ENCODE measurements around the gene TNFRSF25. TPM values are rescaled to one million over a fixed set of nuclear protein-coding genes. Genes with fewer than 3 reads are reported as not detected.

Gene TNFRSF25
- polyA plus RNA-seq, 2 of the 4 experiments (the other 2 are of a cell fraction): 0.65 to 3.4 TPM

DNA sequence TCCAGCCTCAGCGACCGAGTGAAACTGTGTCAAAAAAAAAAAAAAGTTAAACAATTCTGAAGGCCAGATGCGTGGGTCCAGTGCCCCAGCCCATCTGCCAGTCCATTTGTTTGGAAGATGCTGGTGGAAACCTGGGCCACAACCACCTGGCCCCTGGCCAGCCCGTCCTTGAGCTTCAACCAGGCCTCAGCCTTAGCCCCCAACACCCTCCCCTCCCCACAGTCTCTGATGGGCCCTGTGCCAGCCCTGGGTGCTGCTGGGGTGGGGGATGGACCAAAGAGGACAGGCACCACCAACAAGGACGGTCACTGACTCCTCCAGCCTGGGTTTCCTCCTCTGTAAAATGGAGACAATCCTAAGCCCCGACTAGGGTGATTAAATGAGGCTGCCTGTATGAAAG is 45.1 kb upstream of the TNFRSF25 start:
- Histone ChIP-seq H3K4me1 (no peaks in the 10 kb centered on the region), H3K4me2 (no peak overlapping the region), H3K9me3 (no peaks in the 10 kb centered on the region), H3K4me3 (no peak overlapping the region), H3K27ac (no peak overlapping the region)
- FAIRE-seq (no peak), DNase-seq (ENCODE audit: low read depth in 1 of 2, low spot score in 1 of 2) (no peak), ATAC-seq (no peak)
- CTCF ChIA-PET: interaction anchor here (2.6 kb wide), 1 partner anchor 22 kb away, joined by 12 read pairs; no protein-coding TSS in a partner anchor
- 77% methylated on average over 5 of the region's 6 CpGs for WGBS (ENCODE audit: missing lambda C conversion rate)
- POLR2A ChIA-PET: no interaction called here
- TF ChIP-seq NPAS2 (CRISPR knock-in tag; IDR thresholded peaks at IDR 0.05; ENCODE audit: borderline replicate concordance): no peak
- no peak for TF ChIP-seq FOSL2 (IDR thresholded peaks at IDR 0.05)
- no peak for TF ChIP-seq FOSL2 (CRISPR knock-in tag; IDR thresholded peaks at IDR 0.05)
- TF ChIP-seq NFE2L2 (conservative IDR thresholded peaks at IDR 0.05; ENCODE audit: low read length): no peak
- no peak for TF ChIP-seq EHMT2 (IDR thresholded peaks at IDR 0.05; ENCODE audit: low read depth)
- no peak for TF ChIP-seq KDM1A (IDR thresholded peaks at IDR 0.05; ENCODE audit: low read depth)
- TF ChIP-seq GATA3 (IDR thresholded peaks at IDR 0.05; ENCODE audit: borderline replicate concordance): no peak
- no peak for TF ChIP-seq ZC3H11A (IDR thresholded peaks at IDR 0.05)
- TF ChIP-seq TFCP2L1 (CRISPR knock-in tag; IDR thresholded peaks at IDR 0.05): no peak
- no peak for TF ChIP-seq JUN (IDR thresholded peaks at IDR 0.05)

- no peaks in the 10 kb centered on the region for H3K4me1 ChIP-seq
- H3K4me2 ChIP-seq: no peak overlapping the region
- no peak overlapping the region for H3K27ac ChIP-seq
- no peak for ATAC-seq
- H3K4me3 ChIP-seq: no peak overlapping the region
- no peak for DNase-seq (ENCODE audit: low read depth in 1 of 2, low spot score in 1 of 2)
- ChIA-PET POLR2A (no interaction called here), CTCF (interaction anchor here (2.6 kb wide), 1 partner anchor 21 kb away, joined by 12 read pairs; no protein-coding TSS in a partner anchor)
- no peak for FAIRE-seq
- H3K9me3 ChIP-seq: no peaks in the 10 kb centered on the region
- WGBS (ENCODE audit: missing lambda C conversion rate): 97% methylated on average over 4 of the region's 6 CpGs
- TF ChIP-seq FOSB (CRISPR knock-in tag; IDR thresholded peaks at IDR 0.05): no peak
- no peak for TF ChIP-seq ESRRA (IDR thresholded peaks at IDR 0.05; ENCODE audit: borderline replicate concordance, low read length)
- no peak for TF ChIP-seq KDM1A (IDR thresholded peaks at IDR 0.05; ENCODE audit: low read depth)
- TF ChIP-seq RARB (CRISPR knock-in tag; IDR thresholded peaks at IDR 0.05): no peak
- TF ChIP-seq, protein P1, sequence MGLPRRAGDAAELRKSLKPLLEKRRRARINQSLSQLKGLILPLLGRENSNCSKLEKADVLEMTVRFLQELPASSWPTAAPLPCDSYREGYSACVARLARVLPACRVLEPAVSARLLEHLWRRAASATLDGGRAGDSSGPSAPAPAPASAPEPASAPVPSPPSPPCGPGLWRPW (IDR thresholded peaks at IDR 0.05): no peak
Observed at GRCh38 chr1:6510493-6510892, 44.5 kb upstream of the TNFRSF25 start.

- FAIRE-seq (no peak), DNase-seq (ENCODE audit: low read depth in 1 of 2, low spot score in 1 of 2) (no peak), ATAC-seq (no peak)
- ChIA-PET POLR2A (no interaction called here), CTCF (no interaction called here)
- Histone ChIP-seq H3K27ac (no peak overlapping the region), H3K4me3 (no peak overlapping the region), H3K4me2 (no peak overlapping the region), H3K9me3 (no peaks in the 10 kb centered on the region), H3K4me1 (no peaks in the 10 kb centered on the region)
- no peak for TF ChIP-seq TFCP2L1 (CRISPR knock-in tag; IDR thresholded peaks at IDR 0.05)
- TF ChIP-seq, protein P2, sequence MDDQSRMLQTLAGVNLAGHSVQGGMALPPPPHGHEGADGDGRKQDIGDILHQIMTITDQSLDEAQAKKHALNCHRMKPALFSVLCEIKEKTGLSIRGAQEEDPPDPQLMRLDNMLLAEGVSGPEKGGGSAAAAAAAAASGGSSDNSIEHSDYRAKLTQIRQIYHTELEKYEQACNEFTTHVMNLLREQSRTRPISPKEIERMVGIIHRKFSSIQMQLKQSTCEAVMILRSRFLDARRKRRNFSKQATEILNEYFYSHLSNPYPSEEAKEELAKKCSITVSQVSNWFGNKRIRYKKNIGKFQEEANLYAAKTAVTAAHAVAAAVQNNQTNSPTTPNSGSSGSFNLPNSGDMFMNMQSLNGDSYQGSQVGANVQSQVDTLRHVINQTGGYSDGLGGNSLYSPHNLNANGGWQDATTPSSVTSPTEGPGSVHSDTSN (IDR thresholded peaks at IDR 0.05): no peak
- TF ChIP-seq MAX (IDR thresholded peaks at IDR 0.05): no peak
- no peak for TF ChIP-seq ZC3H11A (IDR thresholded peaks at IDR 0.05)
- no peak for TF ChIP-seq NFE2L2 (conservative IDR thresholded peaks at IDR 0.05; ENCODE audit: low read length)
- TF ChIP-seq, protein P3, sequence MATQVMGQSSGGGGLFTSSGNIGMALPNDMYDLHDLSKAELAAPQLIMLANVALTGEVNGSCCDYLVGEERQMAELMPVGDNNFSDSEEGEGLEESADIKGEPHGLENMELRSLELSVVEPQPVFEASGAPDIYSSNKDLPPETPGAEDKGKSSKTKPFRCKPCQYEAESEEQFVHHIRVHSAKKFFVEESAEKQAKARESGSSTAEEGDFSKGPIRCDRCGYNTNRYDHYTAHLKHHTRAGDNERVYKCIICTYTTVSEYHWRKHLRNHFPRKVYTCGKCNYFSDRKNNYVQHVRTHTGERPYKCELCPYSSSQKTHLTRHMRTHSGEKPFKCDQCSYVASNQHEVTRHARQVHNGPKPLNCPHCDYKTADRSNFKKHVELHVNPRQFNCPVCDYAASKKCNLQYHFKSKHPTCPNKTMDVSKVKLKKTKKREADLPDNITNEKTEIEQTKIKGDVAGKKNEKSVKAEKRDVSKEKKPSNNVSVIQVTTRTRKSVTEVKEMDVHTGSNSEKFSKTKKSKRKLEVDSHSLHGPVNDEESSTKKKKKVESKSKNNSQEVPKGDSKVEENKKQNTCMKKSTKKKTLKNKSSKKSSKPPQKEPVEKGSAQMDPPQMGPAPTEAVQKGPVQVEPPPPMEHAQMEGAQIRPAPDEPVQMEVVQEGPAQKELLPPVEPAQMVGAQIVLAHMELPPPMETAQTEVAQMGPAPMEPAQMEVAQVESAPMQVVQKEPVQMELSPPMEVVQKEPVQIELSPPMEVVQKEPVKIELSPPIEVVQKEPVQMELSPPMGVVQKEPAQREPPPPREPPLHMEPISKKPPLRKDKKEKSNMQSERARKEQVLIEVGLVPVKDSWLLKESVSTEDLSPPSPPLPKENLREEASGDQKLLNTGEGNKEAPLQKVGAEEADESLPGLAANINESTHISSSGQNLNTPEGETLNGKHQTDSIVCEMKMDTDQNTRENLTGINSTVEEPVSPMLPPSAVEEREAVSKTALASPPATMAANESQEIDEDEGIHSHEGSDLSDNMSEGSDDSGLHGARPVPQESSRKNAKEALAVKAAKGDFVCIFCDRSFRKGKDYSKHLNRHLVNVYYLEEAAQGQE (IDR thresholded peaks at IDR 0.05): no peak
- TF ChIP-seq JUNB (IDR thresholded peaks at IDR 0.05): no peak
- no peak for TF ChIP-seq KDM5A (IDR thresholded peaks at IDR 0.05)
- no peak for TF ChIP-seq ZNF302 (CRISPR knock-in tag; IDR thresholded peaks at IDR 0.05)
- 81% methylated on average over 9 of the region's 10 CpGs for WGBS (ENCODE audit: missing lambda C conversion rate)
Observed at GRCh38 chr1:6509919-6510291, 43.9 kb upstream of the TNFRSF25 start.
